ES-I3 (cell line): ENCODE measurements around the gene IGFBP7.

ENCODE experiments used
- H3K36me3 ChIP-seq: 2 replicates; pipeline ENCODE4 v1.6.1; 2013; ENCODE audit warnings: mild to moderate bottlenecking, low read length, control low read depth, moderate library complexity; ENCODE audit not compliant: insufficient read depth
- H3K4me1 ChIP-seq: 2 replicates; pipeline ENCODE4 v1.6.1; 2013; ENCODE audit warnings: mild to moderate bottlenecking, control low read depth, low read length; ENCODE audit not compliant: insufficient read depth
- H3K9ac ChIP-seq: 2 replicates; pipeline ENCODE4 v1.6.1; 2013; ENCODE audit warnings: low read depth, mild to moderate bottlenecking, low read length, moderate library complexity
- H3K9me3 ChIP-seq: 2 replicates; pipeline ENCODE4 v1.6.1; 2013; ENCODE audit warnings: mild to moderate bottlenecking, low read length, moderate library complexity; ENCODE audit not compliant: control insufficient read depth, insufficient read depth

Gene IGFBP7

DNA sequence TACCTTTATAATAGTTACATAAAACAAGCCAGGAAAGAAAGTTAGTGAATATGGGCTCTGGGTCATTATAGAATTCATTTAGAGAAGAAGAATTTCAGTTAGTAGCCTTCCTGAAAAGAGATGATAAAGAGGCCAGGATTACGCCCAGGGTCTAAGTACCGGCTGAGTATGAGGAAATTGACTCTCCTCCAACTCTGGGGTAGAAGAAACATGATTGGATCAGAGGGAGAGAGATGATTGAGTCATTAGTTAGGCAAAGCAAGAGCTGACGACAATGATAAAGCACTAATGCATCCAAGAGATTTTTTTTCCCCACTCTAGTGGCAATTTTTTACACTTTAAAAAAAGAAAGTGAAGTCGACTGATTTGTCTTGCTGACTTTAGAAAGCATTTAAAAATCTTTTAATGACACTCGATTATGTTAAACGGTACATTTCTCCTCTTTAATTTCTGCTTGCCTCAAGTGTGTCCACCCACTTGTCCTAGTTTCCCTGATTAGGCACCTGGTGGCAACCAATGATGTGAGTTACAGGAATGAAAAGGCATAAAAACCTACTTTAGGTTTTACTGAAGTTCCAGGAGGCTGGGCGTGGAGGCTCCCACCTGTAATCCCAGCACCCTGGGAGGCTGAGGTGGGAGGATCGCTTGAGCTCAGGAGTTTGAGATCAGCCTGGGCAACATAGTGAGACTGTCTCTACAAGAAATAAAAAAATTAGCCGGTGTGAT is 37.3 kb upstream of the IGFBP7 start:
- Histone ChIP-seq H3K9ac (no peak overlapping the region), H3K9me3 (no peaks in the 10 kb centered on the region), H3K4me1 (no peaks in the 10 kb centered on the region), H3K36me3 (no peaks in the 10 kb centered on the region)

DNA sequence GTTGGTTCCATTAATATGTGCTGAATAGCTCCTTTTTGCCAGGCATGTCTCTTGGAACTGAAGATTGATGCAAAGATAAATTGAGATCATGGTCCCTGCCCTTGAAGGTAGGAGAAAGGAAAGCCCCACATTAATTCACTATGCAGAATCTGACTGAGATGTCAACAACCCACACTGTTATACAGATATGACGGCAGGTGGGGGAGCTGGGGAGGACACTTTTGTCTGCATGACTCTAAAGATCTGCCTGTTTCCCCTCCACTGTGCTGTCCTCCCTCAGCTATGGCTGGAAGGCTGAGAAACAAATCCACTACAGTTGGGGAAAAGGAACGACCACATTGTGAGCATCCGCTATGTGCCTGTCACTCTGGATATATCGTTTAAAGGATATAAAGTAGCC is 36.3 kb upstream of the IGFBP7 start:
- Histone ChIP-seq H3K36me3 (no peaks in the 10 kb centered on the region), H3K9ac (no peak overlapping the region), H3K4me1 (no peaks in the 10 kb centered on the region), H3K9me3 (no peaks in the 10 kb centered on the region)

DNA sequence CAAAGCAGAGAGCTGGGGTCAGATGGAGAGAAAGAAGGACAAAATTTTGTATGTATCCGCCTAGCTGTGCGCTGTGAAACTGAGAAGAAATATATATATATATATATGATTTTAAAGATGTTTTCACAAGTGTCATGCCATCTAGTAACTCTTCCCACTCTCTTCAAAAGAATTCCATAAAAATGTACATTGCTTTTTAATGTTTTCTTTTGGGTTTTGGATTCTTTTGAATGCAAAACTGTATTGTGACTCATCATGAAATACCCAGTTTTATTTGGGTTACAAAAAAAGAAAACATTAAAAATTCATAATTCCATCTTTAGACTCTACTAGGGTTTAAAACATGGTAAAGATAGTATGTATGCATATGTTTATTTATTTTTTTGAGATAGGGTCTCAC is 34.3 kb upstream of the IGFBP7 start:
- Histone ChIP-seq H3K4me1 (no peaks in the 10 kb centered on the region), H3K9me3 (0 out of 2 replicates have a peak, but pooled peaks cover 1% of the 10 kb centered on the region), H3K9ac (no peak overlapping the region)

DNA sequence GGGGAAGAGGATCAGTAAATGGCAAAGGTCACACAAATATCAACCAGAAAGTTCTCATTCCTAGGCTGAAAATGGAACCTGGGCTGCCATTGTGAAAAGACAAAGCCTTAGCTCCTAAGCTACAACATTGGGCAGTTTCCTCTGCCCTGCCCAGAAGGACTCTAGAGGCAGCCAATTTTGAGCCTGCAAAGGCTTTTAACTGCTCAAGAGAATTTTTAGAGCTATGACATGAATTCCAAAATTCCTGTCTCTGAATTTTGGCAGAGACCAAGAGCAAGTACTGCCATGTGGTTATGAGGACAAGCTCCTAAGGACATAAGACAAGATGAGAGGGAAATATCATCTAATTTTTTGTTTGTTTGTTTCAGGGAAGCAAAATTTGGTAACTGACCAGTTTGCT is 29.6 kb upstream of the IGFBP7 start:
- Histone ChIP-seq H3K36me3 (no peaks in the 10 kb centered on the region; the same call in 1 of the 2 replicates), H3K9ac (no peak overlapping the region), H3K9me3 (peaks cover 15% of the 10 kb centered on the region; the same call in 1 of the 2 replicates), H3K4me1 (no peaks in the 10 kb centered on the region)

More for the DNA sequence above, 34.3 kb upstream of the IGFBP7 start:
- no peaks in the 10 kb centered on the region for H3K36me3 ChIP-seq

DNA sequence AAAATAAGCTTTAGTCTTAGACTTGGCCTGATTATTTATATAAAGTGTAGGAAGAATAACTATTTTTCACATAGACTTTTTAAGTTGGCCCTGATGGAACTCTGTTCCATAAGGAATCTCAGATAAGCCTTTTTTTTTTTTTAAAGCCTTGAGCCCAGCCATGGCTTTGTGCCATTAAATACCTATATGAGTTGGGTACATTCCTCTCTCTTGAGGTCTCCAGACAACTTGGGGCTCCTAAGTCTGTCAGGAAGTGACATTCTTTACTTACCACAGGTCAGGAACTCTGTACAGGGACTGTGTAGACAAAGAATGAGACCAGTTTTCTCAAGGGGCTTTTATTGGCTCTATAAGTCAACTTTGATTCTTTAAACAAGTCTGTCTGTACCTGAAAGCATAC is 27.1 kb upstream of the IGFBP7 start:
- Histone ChIP-seq H3K9me3 (peaks cover 15% of the 10 kb centered on the region; the same call in 1 of the 2 replicates), H3K9ac (no peak overlapping the region), H3K36me3 (no peaks in the 10 kb centered on the region; the same call in 1 of the 2 replicates), H3K4me1 (no peaks in the 10 kb centered on the region)

DNA sequence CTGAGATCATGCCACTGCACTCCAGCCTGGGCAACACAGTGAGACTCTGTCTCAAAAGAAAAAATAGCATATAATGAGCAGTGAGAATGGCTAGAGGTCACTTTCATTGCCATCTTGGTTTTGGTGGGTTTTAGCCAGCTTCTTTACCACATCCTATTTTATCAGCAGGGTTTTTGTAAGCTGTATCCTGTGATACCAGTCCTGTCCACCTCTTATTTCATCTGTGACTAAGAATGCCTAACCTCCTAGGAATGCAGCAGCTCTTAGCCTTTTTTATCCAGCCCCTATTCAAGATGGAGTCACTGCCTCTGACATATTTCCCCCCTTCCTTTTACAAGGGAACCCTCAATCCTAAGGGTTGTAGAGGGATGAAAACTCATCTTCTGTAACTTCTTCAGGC is 26.1 kb upstream of the IGFBP7 start:
- H3K4me1 ChIP-seq = no peaks in the 10 kb centered on the region
- H3K9ac ChIP-seq = no peak overlapping the region
- no peaks in the 10 kb centered on the region; the same call in 1 of the 2 replicates for H3K36me3 ChIP-seq
- peaks cover 15% of the 10 kb centered on the region; the same call in 1 of the 2 replicates for H3K9me3 ChIP-seq

DNA sequence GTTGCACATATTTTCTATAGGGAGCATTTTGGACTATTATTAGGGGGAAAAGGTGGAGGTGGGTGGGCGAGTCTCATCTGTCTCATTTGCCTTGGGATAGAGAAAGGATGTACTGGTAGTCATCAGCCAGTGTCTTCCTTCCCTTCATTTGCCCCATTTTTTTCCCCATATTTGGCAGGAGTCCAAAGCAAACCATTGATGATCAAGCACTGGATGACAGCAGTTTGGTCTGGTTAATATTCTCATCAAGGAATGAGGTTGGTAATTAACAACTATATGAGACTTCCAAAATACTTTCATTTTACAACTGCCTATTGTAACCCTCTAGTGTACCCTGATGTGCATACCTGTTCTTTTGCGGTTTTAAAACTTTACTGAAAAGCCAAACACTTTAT is 22.6 kb upstream of the IGFBP7 start:
- no peaks in the 10 kb centered on the region for H3K4me1 ChIP-seq
- H3K9me3 ChIP-seq = peaks cover 11% of the 10 kb centered on the region; the same call in 1 of the 2 replicates
- H3K9ac ChIP-seq = no peak overlapping the region
- H3K36me3 ChIP-seq = no peaks in the 10 kb centered on the region; the same call in 1 of the 2 replicates

DNA sequence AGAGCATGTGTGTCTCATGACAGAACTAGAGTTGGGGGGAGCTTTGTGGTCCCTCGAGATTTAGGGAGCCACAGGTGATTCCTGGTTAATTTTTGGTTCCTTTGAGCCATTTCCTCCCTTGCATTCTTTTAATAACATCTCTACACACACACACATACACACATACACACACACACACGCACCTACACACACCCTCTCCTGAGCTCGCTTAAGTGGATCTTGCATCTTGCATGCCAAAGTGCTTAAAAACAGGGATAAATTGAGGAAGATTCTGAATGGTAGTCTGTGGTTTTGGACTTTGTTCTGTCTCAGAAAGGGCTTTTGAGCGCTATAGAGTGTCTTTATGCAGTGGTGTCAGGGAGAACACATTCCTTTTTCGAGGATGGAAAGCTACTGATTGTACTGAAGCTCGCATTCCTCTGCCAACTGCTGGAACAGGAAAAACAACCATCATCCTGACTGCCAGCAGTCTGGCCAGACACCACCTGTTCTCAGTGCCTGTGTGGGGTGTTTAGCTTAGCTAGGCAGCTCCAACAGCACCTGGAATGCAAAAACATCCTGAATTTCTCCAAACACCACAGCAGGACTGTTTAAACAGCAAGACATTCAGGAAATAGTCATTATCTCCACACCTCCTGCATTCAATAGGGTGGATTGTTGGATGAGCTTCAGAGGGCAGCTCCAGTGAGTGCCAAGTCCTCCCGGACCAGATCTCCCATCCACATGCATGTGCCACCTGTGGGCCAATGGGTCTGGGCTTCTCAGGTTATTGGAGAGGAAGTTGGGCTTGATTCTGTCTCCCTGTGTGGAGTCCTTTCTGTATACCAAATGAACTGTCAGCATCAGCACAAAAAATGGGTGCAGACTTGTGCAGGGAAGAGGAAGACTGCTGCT is 21.9 kb upstream of the IGFBP7 start:
- H3K4me1 ChIP-seq = no peaks in the 10 kb centered on the region
- H3K9ac ChIP-seq = no peak overlapping the region
- H3K9me3 ChIP-seq = peaks cover 10% of the 10 kb centered on the region; the same call in 1 of the 2 replicates
- H3K36me3 ChIP-seq = no peaks in the 10 kb centered on the region; the same call in 1 of the 2 replicates

DNA sequence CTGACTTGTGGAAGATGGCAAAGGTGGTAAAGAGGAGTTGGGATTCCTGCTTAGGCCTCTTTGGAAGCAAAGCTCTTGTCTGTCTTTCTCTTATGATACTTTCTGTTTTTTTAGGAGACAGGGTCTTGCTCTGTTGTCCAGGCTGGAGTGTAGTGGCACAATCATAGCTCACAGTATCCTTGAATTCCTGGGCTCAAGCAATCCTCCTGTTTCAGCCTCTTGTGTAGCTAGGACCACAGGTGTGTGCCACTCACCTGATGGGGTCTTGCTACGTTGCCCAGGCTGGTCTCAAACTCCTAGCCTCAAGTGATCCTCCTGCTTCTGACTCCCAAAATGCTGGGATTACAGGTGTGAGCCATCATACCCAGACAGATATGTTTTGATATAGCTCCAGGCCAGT is 19.3 kb upstream of the IGFBP7 start:
- H3K9me3 ChIP-seq = peaks cover 6% of the 10 kb centered on the region; the same call in 1 of the 2 replicates
- H3K4me1 ChIP-seq = no peaks in the 10 kb centered on the region
- H3K36me3 ChIP-seq = no peaks in the 10 kb centered on the region

DNA sequence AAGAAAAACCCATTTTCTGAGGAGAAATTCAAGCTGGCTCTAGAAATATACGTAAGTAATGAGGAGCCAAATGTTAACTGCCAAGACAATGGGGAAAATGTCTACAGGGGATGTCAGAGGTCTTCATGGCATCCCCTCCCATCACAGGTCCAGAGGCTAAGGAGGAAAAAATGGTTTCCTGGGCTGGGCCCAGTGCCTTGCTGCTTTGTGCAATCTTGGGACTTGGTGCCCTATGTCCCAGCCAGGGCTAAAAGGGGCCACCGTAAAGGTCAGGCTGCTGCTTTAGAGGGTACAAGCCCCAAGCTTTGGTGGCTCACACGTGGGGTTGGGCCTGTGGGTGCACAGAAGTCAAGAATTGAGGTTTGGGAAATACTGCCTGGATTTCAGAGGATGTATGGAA is 17.2 kb upstream of the IGFBP7 start:
- H3K9ac ChIP-seq = no peak overlapping the region
- H3K36me3 ChIP-seq = no peaks in the 10 kb centered on the region
- H3K4me1 ChIP-seq = no peaks in the 10 kb centered on the region
- peaks cover 11% of the 10 kb centered on the region; the same call in 1 of the 2 replicates for H3K9me3 ChIP-seq

More for the DNA sequence above, 19.3 kb upstream of the IGFBP7 start:
- H3K9ac ChIP-seq = no peak overlapping the region

DNA sequence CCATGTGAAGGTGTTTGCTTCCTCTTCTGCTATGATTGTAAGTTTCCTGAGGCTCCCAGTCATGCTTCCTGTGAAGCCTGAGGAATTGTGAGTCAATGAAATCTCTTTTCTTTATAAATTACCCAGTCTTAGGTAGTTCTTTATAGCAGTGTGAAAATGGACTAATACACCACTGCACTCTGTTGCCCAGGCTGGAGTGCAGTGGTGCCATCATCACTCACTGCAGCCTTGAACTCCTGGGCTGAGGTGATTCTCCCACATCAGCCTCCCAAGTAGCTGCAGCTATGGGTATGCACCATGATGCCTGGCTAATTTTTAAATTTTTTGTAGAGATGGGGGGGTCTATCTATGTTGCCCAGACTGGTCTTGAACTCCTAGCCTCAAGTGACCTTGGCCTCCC is 15.8 kb upstream of the IGFBP7 start:
- Histone ChIP-seq H3K9ac (no peak overlapping the region), H3K9me3 (peaks cover 17% of the 10 kb centered on the region; the same call in 1 of the 2 replicates), H3K4me1 (no peaks in the 10 kb centered on the region), H3K36me3 (no peaks in the 10 kb centered on the region)

DNA sequence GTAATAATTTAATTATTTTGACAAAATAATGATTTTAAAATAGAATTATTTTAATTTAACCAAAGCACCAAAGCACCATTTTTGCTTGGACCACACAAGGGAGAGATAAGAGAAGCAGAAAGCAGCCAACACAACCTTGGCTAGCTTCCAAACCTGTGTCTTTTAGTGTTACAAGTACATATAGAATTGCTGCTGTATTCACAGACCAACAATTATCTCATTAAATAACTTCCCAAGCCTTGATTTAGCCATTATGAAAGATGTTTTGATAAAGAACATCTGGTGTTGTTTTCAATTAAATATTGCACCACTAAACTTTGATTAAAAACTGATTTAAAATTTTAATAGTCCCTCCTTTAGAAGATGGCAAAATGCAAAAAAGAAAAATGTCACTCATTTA is 14.0 kb upstream of the IGFBP7 start:
- H3K9ac ChIP-seq = no peak overlapping the region
- H3K9me3 ChIP-seq = peaks cover 17% of the 10 kb centered on the region; the same call in 1 of the 2 replicates
- no peaks in the 10 kb centered on the region for H3K36me3 ChIP-seq
- no peaks in the 10 kb centered on the region for H3K4me1 ChIP-seq

DNA sequence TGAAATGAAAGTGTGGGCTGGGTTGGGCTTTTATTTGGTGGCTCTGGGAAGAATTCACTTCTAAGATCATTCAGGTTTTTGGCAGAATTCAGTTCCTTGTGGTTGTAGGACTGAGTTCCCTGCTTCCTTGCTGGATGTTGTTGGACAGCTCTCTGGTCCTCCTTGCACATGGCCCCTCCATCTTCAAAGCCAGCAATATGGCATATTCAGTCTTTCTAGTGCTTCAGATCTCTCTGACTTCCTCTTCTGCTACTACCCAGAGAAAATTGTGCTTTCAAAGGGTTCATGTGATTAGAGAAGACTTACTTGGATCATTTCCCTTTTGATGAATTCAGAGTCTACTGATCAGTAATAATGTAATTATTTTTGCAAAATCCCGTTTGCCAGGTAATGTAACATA is 12.8 kb upstream of the IGFBP7 start:
- Histone ChIP-seq H3K9me3 (peaks cover 16% of the 10 kb centered on the region; the same call in 1 of the 2 replicates), H3K4me1 (no peaks in the 10 kb centered on the region), H3K36me3 (no peaks in the 10 kb centered on the region), H3K9ac (no peak overlapping the region)

DNA sequence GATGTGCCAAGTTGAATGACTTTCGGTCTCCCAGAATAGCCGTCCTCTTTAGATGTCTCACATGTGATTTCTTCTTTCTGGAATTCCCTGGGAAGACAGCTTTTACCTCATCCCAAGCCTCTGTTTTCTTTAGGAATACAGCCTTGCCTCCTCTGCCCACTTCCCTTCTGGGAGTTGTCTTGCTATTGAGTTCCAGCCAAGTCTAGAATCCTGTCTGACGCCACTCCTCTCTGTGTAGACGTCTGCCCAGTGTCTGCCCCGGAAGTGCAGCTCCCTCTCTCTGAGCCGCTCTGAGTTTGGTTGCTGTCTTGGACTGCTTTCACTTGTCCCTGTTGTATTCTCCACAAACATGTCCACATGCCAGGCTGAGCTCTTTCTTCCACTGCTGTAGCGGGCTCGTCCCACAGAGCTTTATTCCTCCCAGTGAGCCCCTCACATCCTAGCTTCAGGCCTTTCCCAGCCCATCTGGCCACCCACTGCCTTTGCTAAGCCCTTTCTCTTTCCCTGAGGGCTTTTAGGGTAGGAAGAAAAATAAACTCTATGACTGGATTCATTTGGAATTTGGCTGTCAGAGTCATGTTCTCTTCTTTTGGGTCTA is 9.0 kb upstream of the IGFBP7 start:
- peaks cover under 1% of the 10 kb centered on the region; the same call in 1 of the 2 replicates for H3K4me1 ChIP-seq
- no peaks in the 10 kb centered on the region for H3K36me3 ChIP-seq
- no peak overlapping the region for H3K9ac ChIP-seq
- H3K9me3 ChIP-seq = peaks cover 11% of the 10 kb centered on the region; the same call in 1 of the 2 replicates
